Measurements from ENCODE around the gene SPPL3.

GRCh38 chr12:120862664-120863063 lies 41.5 kb downstream of the SPPL3 start:
- TF ChIP-seq POLR2A (IDR thresholded peaks at IDR 0.05) (no peak), CTCF (IDR thresholded peaks at IDR 0.05) (no peak)

Data from tibial nerve (tissue), 3 donors.